ENCODE results near the gene SYT14.

The SYT14 gene

DNA sequence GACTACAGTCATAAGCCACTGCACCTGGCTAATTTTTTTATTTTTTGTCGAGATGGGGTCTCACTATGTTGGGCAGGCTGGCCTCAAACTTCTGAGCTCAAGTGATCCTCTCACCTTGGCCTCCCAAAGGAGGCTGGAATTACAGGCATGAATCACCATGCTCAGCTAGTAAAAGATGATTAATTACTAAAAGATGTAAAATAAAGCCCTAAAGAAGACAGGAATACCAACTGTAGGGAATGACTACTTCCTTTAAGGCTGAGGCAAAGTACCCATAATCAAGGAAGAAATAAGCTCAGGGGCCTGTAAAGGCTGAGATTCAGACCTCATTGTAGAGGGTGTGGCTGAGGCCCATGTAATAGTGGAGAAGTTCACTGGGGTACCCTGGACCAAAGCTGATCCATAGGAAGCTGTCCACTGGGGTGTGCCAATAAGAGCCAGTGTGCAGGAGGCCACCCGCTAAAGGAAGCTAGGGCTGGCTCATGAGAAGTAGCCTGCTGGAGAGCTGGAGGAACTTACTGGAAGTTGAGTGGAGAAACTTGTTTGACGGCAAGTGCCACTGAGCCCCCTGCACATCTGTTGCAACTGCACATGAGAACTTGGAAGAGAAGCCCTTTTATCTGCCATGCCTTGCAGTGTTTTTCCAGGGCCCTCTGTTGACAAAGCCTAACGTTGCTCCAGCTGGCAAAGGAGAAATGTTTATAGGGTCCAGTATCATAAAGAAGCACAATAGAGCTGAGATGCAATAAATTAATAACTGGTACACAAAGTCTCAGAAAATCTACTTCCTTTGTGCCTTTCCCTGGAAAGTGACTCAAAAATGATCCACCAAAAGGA lies 276.8 kb downstream of the SYT14 start:
- no peak for DNase-seq

GRCh38 chr1:210217482-210217881 lies 279.5 kb downstream of the SYT14 start:
- no peak for DNase-seq

GRCh38 chr1:210218047-210218446 lies 280.0 kb downstream of the SYT14 start:
- no peak for DNase-seq

All from NCI-H2227 treated with DMSO at 0.1 percent for 48 hours (cell line).